Measurements from ENCODE around the gene SPAG17. TPM values are rescaled to one million over a fixed set of nuclear protein-coding genes. Genes with fewer than 3 reads are reported as not detected.

The SPAG17 gene
- total RNA-seq (10.4 TPM), polyA plus RNA-seq (ENCODE audit: insufficient read depth, low read depth, low replicate concordance) (8.7 TPM)
- long read RNA-seq, donor 1: 0 reads
- long read RNA-seq, donor 2: 0 reads
- long read RNA-seq, donor 3: 0 reads
- long read RNA-seq, donor 4: 0 reads
- long read RNA-seq, donor 5: 0 reads
- long read RNA-seq, donor 6: 0 reads
- long read RNA-seq, donor 7, partial matches to known transcripts: 3 of 5 reads
- long read RNA-seq, donor 7, other reads (novel, unspliced or antisense): 2 of 5 reads
- long read RNA-seq, donor 8: 0 reads
- long read RNA-seq, donor 9, partial matches to known transcripts: 8 of 8 reads
- long read RNA-seq, donor 9, other reads (novel, unspliced or antisense): 0 of 8 reads
- long read RNA-seq, donor 10: 0 reads

DNA sequence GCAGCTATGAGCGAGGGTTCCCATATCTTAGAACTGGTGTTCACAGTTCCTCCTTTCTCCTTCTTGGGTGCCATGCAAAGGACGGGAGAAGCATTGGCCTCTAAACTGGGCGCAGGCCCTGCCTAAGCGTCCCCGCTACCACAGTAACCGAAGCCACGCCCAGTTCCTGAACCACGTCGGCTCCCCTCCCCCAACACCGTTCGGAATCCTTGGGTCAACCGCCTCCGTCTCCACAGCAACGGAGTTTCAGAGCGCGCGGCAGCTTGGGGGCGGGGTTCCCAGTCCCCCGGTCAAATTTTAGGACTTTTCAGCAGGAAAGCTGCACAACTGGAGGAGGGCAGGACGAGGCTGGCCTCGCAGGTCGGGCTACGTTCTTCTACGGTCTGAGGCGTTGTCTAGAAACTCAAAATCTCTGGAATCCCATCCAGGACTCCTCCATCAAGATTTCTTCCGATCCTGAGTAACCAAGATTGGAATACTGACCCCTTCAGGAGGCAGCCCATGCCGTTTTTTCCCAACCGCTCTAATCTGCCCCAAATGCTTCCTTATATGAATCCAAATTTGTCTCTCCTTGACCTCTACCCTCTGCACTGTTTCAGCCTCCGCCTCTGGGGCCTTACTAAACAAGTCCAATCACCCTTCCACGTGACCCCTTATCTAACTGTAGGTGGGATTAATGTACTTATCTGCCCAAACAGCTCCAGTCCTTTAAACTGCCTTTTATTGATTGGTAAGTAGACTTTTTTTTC lies at the start of gene SPAG17:
Gene SPAG17 (minus strand): TSS at position 145 of the 749 bp plus-strand sequence. CDS start 71 bp downstream, at position 74.
- FAIRE-seq: no peak

DNA sequence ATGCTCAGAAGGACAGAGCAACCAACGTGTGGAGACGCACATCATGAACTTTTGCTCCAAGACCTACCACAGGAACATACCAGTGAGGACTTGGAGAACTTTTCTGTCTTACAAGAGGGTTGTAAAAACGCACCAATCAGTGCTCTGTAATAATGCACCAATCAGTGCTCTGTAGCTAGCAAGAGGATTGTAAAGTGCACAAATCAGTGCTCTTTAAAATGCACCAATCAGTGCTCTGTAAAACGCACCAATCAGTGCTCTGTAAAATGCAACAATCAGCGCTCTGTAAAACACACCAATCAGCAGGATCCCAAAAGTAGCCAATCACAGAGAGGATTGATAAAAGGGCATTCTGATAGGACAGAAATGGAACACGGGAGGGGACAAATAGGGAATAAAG lies 40.4 kb upstream of the SPAG17 start:
- H3K27ac ChIP-seq (ENCODE audit: low read depth in 2 of 2, low read length in 2 of 2): no peak overlapping the region
- FAIRE-seq (no peak), DNase-seq (no peak)
- intact Hi-C loops (cut with DNase I): no loop called here
- H3K4me1 ChIP-seq (ENCODE audit: control insufficient read depth in 2 of 3, insufficient read depth in 2 of 3, low read depth in 1 of 3, low read length in 3 of 3): no peaks in the 10 kb centered on the region
- H3K9ac ChIP-seq (ENCODE audit: low read length in 3 of 3): no peak overlapping the region
- no peaks in the 10 kb centered on the region for H3K27me3 ChIP-seq (ENCODE audit: control insufficient read depth, insufficient read depth, low read length)
- no peaks in the 10 kb centered on the region for H3K36me3 ChIP-seq (ENCODE audit: control insufficient read depth in 2 of 3, insufficient read depth in 3 of 3, low read length in 3 of 3)
- no peak overlapping the region for H3K4me3 ChIP-seq (ENCODE audit: low read length in 3 of 3)
- TF ChIP-seq, protein P1, sequence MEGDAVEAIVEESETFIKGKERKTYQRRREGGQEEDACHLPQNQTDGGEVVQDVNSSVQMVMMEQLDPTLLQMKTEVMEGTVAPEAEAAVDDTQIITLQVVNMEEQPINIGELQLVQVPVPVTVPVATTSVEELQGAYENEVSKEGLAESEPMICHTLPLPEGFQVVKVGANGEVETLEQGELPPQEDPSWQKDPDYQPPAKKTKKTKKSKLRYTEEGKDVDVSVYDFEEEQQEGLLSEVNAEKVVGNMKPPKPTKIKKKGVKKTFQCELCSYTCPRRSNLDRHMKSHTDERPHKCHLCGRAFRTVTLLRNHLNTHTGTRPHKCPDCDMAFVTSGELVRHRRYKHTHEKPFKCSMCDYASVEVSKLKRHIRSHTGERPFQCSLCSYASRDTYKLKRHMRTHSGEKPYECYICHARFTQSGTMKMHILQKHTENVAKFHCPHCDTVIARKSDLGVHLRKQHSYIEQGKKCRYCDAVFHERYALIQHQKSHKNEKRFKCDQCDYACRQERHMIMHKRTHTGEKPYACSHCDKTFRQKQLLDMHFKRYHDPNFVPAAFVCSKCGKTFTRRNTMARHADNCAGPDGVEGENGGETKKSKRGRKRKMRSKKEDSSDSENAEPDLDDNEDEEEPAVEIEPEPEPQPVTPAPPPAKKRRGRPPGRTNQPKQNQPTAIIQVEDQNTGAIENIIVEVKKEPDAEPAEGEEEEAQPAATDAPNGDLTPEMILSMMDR (IDR thresholded peaks at IDR 0.05; ENCODE audit: borderline replicate concordance, extremely low read depth, insufficient read depth): no peak
- H3K9me3 ChIP-seq (ENCODE audit: control insufficient read depth in 2 of 3, insufficient read depth in 1 of 3, low read length in 3 of 3): no peaks in the 10 kb centered on the region

More for the DNA sequence above, at the start of gene SPAG17:
- H3K4me1 ChIP-seq (ENCODE audit: control insufficient read depth in 2 of 3, insufficient read depth in 2 of 3, low read depth in 1 of 3, low read length in 3 of 3): no peaks in the 10 kb centered on the region
- H3K36me3 ChIP-seq (ENCODE audit: control insufficient read depth in 2 of 3, insufficient read depth in 3 of 3, low read length in 3 of 3): no peaks in the 10 kb centered on the region
- H3K27me3 ChIP-seq (ENCODE audit: control insufficient read depth, insufficient read depth, low read length): no peaks in the 10 kb centered on the region
- TF ChIP-seq, protein P1 (IDR thresholded peaks at IDR 0.05; ENCODE audit: borderline replicate concordance, extremely low read depth, insufficient read depth): no peak
- peak within 1 kb of the TSS; percentile 56 to 76 (median 71) for H3K4me3 ChIP-seq (ENCODE audit: low read length in 3 of 3)
- H3K9ac ChIP-seq (ENCODE audit: low read length in 3 of 3): peak within 1 kb of the TSS; percentile 24 to 42 (median 37)
- intact Hi-C loops (cut with DNase I): no loop called here
- peak; percentile 93 to 96 (median 94) for DNase-seq
- H3K9me3 ChIP-seq (ENCODE audit: control insufficient read depth in 2 of 3, insufficient read depth in 1 of 3, low read length in 3 of 3): no peaks in the 10 kb centered on the region
- peak within 1 kb of the TSS; percentile 5 to 20 for H3K27ac ChIP-seq (ENCODE audit: low read depth in 2 of 2, low read length in 2 of 2)

DNA sequence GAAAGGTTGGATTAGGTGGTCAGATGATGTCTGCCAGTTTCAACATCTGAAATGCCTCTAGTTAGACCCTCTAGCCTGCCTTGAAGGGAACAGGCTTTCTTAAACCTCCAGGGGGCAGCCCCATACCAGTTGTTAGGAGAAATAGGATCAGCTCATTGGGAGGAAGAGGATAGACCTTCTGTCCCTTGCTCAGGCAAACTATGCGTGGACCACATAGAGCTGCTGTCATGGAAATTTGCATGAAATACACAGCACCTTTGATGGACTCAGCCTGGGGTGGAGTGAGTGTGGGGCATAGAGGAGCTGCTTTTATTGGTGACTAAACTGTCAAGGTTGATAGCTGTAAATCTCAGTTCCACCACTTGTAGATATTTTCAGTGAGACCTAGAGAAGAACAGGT lies 38.4 kb upstream of the SPAG17 start:
- Histone ChIP-seq H3K27me3 (ENCODE audit: control insufficient read depth, insufficient read depth, low read length) (no peaks in the 10 kb centered on the region), H3K9ac (ENCODE audit: low read length in 3 of 3) (no peak overlapping the region), H3K36me3 (ENCODE audit: control insufficient read depth in 2 of 3, insufficient read depth in 3 of 3, low read length in 3 of 3) (no peaks in the 10 kb centered on the region), H3K4me1 (ENCODE audit: control insufficient read depth in 2 of 3, insufficient read depth in 2 of 3, low read depth in 1 of 3, low read length in 3 of 3) (no peaks in the 10 kb centered on the region), H3K4me3 (ENCODE audit: low read length in 3 of 3) (no peak overlapping the region), H3K9me3 (ENCODE audit: control insufficient read depth in 2 of 3, insufficient read depth in 1 of 3, low read length in 3 of 3) (no peaks in the 10 kb centered on the region), H3K27ac (ENCODE audit: low read depth in 2 of 2, low read length in 2 of 2) (no peak overlapping the region)
- TF ChIP-seq, protein P1 (IDR thresholded peaks at IDR 0.05; ENCODE audit: borderline replicate concordance, extremely low read depth, insufficient read depth): peak; percentile 41
- DNase-seq: peak in 4 of 5 donors; percentile 62 to 80 (median 68)
- no peak for FAIRE-seq
- intact Hi-C loops (cut with DNase I): no loop called here

Data from kidney (tissue), 22 donors.